Thyroid gland (tissue), 4 donors: ENCODE measurements around the gene PGM2L1. TPM values are rescaled to one million over a fixed set of nuclear protein-coding genes. Genes with fewer than 3 reads are reported as not detected.

Experiments
- DNase-seq, 2 donors: peaks; one replicate each; pipeline ENCODE4 v3.0.0-alpha.2; 2019
- H3K27ac ChIP-seq, 3 donors: fragments of 200-600 bp; sonication (generic); 1 replicate in 2 of 3; 2 replicates in 1 of 3; pipeline ENCODE4 v1.5.1; 2016 to 2019; ENCODE audit warnings: mild to moderate bottlenecking in 1 of 3, moderate library complexity in 1 of 3
- H3K27me3 ChIP-seq: fragments of 200-600 bp; sonication (generic); one replicate; pipeline ENCODE4 v1.5.1; 2019
- H3K36me3 ChIP-seq, 2 donors: fragments of 200-600 bp; sonication (generic); one replicate each; pipeline ENCODE4 v1.5.1; 2016 to 2019
- H3K4me1 ChIP-seq, 2 donors: fragments of 200-600 bp; sonication (generic); one replicate each; pipeline ENCODE4 v1.5.1; 2017 to 2019
- H3K4me3 ChIP-seq, 3 donors: fragments of 200-600 bp; sonication (generic); replicated peaks in 1 of 3; 1 replicate in 2 of 3; 2 replicates in 1 of 3; pipeline ENCODE4 v1.5.1; 2016; ENCODE audit warnings: mild to moderate bottlenecking in 1 of 3
- H3K9me3 ChIP-seq: fragments of 200-600 bp; sonication (generic); one replicate; pipeline ENCODE4 v1.5.1; 2017
- CTCF ChIP-seq, 6 experiments: fragments of 200-600 bp in 3 of 6; fragments of 450-650 bp in 3 of 6; sonication (generic) in 3 of 6; IDR thresholded peaks; one replicate each; pipeline ENCODE4 v1.5.1; 2016 to 2019; ENCODE audit warnings: antibody characterized with exemption in 6 of 6, mild to moderate bottlenecking in 2 of 6, inconsistent platforms in 1 of 6, moderate library complexity in 1 of 6
- POLR2A ChIP-seq, 2 donors: fragments of 450-650 bp; IDR thresholded peaks; one replicate each; pipeline ENCODE4 v1.6.1; 2017; ENCODE audit warnings: antibody characterized with exemption in 2 of 2, mild to moderate bottlenecking in 2 of 2, moderate library complexity in 1 of 2
- WGBS, 2 donors: methylation state at CpG; one replicate each; pipeline ENCODE4 v1.1.5; 2017; 5-methylcytosine and 5-hydroxymethylcytosine counted together
- intact Hi-C: fragments of 100-400 bp; cut with DNase I; formaldehyde crosslinking; loops from one replicate; pipeline ENCODE4 v1.15.1; 2023
- total RNA-seq, 4 donors: library from RNA; depleted of rRNA; stranded (reverse); fragments of >200 nt; gene quantifications; one replicate each; pipeline ENCODE4 v1.2.3, GENCODE V29; 2016

PGM2L1 gene
- total RNA-seq, 4 donors from 2014 or later, result 5.0 to 11.4 (median 5.6) TPM

DNA sequence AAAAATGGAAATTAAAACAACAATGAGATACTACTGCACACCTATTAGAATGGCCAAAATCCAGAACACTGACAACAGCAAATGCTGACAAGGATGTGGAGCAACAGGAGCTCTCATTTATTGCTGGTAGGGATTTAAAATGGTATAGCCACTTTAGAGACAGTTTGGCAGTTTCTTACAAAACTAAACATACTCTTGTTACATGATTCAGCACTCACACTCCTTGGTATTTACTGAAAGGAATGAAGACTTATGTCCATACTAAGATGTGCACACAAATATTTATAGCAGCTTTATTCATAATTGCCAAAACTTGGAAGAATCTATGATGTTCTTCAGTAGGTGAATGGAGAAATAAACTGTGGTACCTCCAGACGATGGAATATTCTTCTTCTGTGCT is 40.8 kb downstream of the PGM2L1 start:
- Histone ChIP-seq H3K36me3 (no peaks in the 10 kb centered on the region), H3K4me1 (no peaks in the 10 kb centered on the region), H3K27ac (no peak overlapping the region), H3K9me3 (no peaks in the 10 kb centered on the region), H3K27me3 (no peaks in the 10 kb centered on the region), H3K4me3 (no peak overlapping the region)
- WGBS, 2 donors, result 96 to 98% methylated on average over 1 of the region's 1 CpG
- no peak for TF ChIP-seq CTCF (IDR thresholded peaks at IDR 0.05)
- no peak for TF ChIP-seq POLR2A (IDR thresholded peaks at IDR 0.05)
- no peak for DNase-seq
- intact Hi-C loops, result no loop called here

- Histone ChIP-seq H3K4me3 (no peak overlapping the region), H3K27ac (no peak overlapping the region), H3K9me3 (no peaks in the 10 kb centered on the region), H3K36me3 (no peaks in the 10 kb centered on the region), H3K4me1 (no peaks in the 10 kb centered on the region), H3K27me3 (no peaks in the 10 kb centered on the region)
- TF ChIP-seq CTCF (IDR thresholded peaks at IDR 0.05), result no peak
- no peak for TF ChIP-seq POLR2A (IDR thresholded peaks at IDR 0.05)
- WGBS, 2 donors, result 89 to 95% methylated on average over 2 of the region's 2 CpGs
- intact Hi-C loops, result no loop called here
- no peak for DNase-seq
These were observed 42.6 kb downstream of the PGM2L1 start for GRCh38 chr11:74355626-74356025.

DNA sequence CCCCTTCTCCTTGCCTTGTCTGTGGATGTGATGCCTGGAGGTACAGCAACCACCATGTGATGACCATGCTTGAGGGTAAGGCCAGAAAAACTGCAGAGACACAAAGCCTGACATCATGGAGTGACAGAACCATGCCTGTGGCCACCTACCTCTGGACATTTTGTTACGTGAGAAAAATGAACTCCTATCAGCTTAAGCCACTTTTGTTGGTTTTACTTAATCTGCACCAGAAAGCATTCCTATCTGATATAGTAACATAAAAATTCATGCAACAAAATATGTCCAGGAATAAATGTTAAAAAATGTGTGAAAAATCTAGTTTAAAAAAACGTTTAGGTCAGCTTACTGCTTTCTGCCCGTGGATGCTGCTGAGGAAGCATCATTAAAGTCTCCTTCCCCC is 44.2 kb downstream of the PGM2L1 start:
- Histone ChIP-seq H3K4me3 (no peak overlapping the region), H3K27ac (no peak overlapping the region), H3K4me1 (no peaks in the 10 kb centered on the region), H3K9me3 (no peaks in the 10 kb centered on the region), H3K36me3 (no peaks in the 10 kb centered on the region), H3K27me3 (no peaks in the 10 kb centered on the region)
- 62 to 81% methylated on average over 3 of the region's 3 CpGs for WGBS, 2 donors
- intact Hi-C loops, result no loop called here
- TF ChIP-seq POLR2A (IDR thresholded peaks at IDR 0.05) (no peak), CTCF (IDR thresholded peaks at IDR 0.05) (no peak)
- no peak for DNase-seq

DNA sequence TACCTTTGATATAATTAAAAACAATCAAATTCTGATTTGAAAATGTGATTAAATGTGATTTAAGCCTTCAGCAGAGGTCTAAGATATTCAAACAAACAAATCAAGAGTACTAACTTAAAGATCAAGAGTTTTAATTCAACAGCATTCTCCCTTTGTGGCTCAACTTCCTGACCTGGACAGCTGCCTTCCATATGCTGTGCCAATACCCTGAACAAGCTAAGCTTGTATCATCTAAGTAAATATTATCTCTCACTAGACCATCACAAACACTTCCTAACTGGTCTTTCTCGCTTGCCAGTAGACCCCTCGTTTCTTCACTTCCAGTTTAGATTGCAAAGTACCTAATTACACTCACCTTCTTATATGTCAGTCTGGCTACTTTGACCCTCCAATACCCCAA is 50.9 kb downstream of the PGM2L1 start:
- no peaks in the 10 kb centered on the region for H3K9me3 ChIP-seq
- no peaks in the 10 kb centered on the region for H3K27me3 ChIP-seq
- WGBS, 2 donors, result 71 to 93% methylated on average over 2 of the region's 2 CpGs
- no peaks in the 10 kb centered on the region for H3K36me3 ChIP-seq
- H3K27ac ChIP-seq, result no peak overlapping the region
- intact Hi-C loops, result no loop called here
- H3K4me3 ChIP-seq, result no peak overlapping the region
- DNase-seq, result no peak
- peaks cover 0 to 5% of the 10 kb centered on the region in 2 donors for H3K4me1 ChIP-seq
- TF ChIP-seq POLR2A (IDR thresholded peaks at IDR 0.05) (no peak), CTCF (IDR thresholded peaks at IDR 0.05) (no peak)

DNA sequence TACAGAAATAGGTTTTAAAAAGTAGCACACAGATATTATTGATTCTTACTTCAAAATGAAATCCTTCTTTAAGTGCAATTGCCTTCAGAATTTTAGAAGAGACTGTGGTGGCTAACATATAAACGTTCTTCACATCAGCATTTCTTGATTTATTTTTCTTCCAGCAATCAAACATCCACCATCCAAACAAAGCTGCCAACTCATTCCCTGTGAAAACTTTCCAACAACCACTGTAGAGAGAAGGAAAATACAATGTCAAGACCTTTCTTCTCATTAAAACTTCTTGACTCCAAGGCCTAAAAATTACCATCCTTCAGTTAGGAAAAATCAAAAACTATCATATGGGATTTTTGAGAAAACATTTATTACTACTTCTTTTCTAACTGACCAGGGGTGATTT is 52.8 kb downstream of the PGM2L1 start:
- no peak overlapping the region for H3K4me3 ChIP-seq
- no peaks in the 10 kb centered on the region for H3K27me3 ChIP-seq
- intact Hi-C loops, result no loop called here
- no peaks in the 10 kb centered on the region for H3K9me3 ChIP-seq
- DNase-seq, result no peak
- no peak overlapping the region for H3K27ac ChIP-seq
- TF ChIP-seq POLR2A (IDR thresholded peaks at IDR 0.05), result no peak
- TF ChIP-seq CTCF (IDR thresholded peaks at IDR 0.05), result no peak
- H3K36me3 ChIP-seq, result no peaks in the 10 kb centered on the region
- 15 to 39% methylated on average over 1 of the region's 1 CpG for WGBS, 2 donors
- peaks cover 0 to 5% of the 10 kb centered on the region in 2 donors for H3K4me1 ChIP-seq
